Measurements from ENCODE around the gene FNIP2.
A peak's percentile ranks its signal among the peaks of the same experiment; 100 is the strongest.
"Not testable (repeated sequence)": the region's sequence is repeated elsewhere in the genome, so short reads cannot be mapped to it uniquely, and the experiment has no call there.

Gene FNIP2

GRCh38 chr4:158870626-158871334 is 102.0 kb downstream of the FNIP2 start:
- DNase-seq (ENCODE audit: low spot score) = no peak

GRCh38 chr4:158871335-158871724 is 102.5 kb downstream of the FNIP2 start:
- DNase-seq (ENCODE audit: low spot score) = no peak

GRCh38 chr4:158873795-158874401 is 105.1 kb downstream of the FNIP2 start:
- peak; percentile 75 for DNase-seq (ENCODE audit: low spot score)

GRCh38 chr4:158875026-158875425 is 106.2 kb downstream of the FNIP2 start:
- no peak for DNase-seq (ENCODE audit: low spot score)

- no peak for DNase-seq (ENCODE audit: low spot score)
Measured at GRCh38 chr4:158875455-158875854, 106.6 kb downstream of the FNIP2 start.

- no peak for DNase-seq (ENCODE audit: low spot score)
Measured at GRCh38 chr4:158877069-158877468, 108.2 kb downstream of the FNIP2 start.

GRCh38 chr4:158882142-158882541 is 113.3 kb downstream of the FNIP2 start:
- not testable (repeated sequence) for DNase-seq (ENCODE audit: low spot score)

GRCh38 chr4:158884280-158884679 is 115.5 kb downstream of the FNIP2 start:
- DNase-seq (ENCODE audit: low spot score) = no peak

- no peak for DNase-seq (ENCODE audit: low spot score)
Measured at GRCh38 chr4:158885564-158885963, 116.7 kb downstream of the FNIP2 start.

GRCh38 chr4:158890294-158890693 is 121.5 kb downstream of the FNIP2 start:
- no peak for DNase-seq (ENCODE audit: low spot score)

GRCh38 chr4:158891256-158891655 is 122.4 kb downstream of the FNIP2 start:
- DNase-seq (ENCODE audit: low spot score) = no peak

GRCh38 chr4:158894826-158895225 is 126.0 kb downstream of the FNIP2 start:
- DNase-seq (ENCODE audit: low spot score) = no peak

- DNase-seq (ENCODE audit: low spot score) = peak; percentile 21
Measured at GRCh38 chr4:158895797-158896576, 127.2 kb downstream of the FNIP2 start.

- DNase-seq (ENCODE audit: low spot score) = not testable (repeated sequence)
Measured at GRCh38 chr4:158896577-158897238, 127.9 kb downstream of the FNIP2 start.

- not testable (repeated sequence) for DNase-seq (ENCODE audit: low spot score)
Measured at GRCh38 chr4:158900408-158900807, 131.6 kb downstream of the FNIP2 start.

GRCh38 chr4:158902280-158903078 is 133.7 kb downstream of the FNIP2 start:
- DNase-seq (ENCODE audit: low spot score) = peak; percentile 87

- no peak for DNase-seq (ENCODE audit: low spot score)
Measured at GRCh38 chr4:158903079-158903456, 134.2 kb downstream of the FNIP2 start.

GRCh38 chr4:158903472-158904043 is 134.7 kb downstream of the FNIP2 start:
- no peak for DNase-seq (ENCODE audit: low spot score)

GRCh38 chr4:158904815-158905214 is 136.0 kb downstream of the FNIP2 start:
- no peak for DNase-seq (ENCODE audit: low spot score)

- no peak for DNase-seq (ENCODE audit: low spot score)
Measured at GRCh38 chr4:158906073-158906472, 137.2 kb downstream of the FNIP2 start.

- DNase-seq (ENCODE audit: low spot score) = no peak
Measured at GRCh38 chr4:158912390-158912789, 143.6 kb downstream of the FNIP2 start.
